Smooth muscle cell of the brain vasculature (primary cell): ENCODE results near the gene RALGAPA1.
"Not testable (repeated sequence)": the region's sequence is repeated elsewhere in the genome, so short reads cannot be mapped to it uniquely, and the experiment has no call there.

Experiments used
- DNase-seq: peaks from one replicate; pipeline ENCODE4 v3.0.0-alpha.2; 2012; ENCODE audit warnings: low read depth, low spot score

RALGAPA1 gene

DNA sequence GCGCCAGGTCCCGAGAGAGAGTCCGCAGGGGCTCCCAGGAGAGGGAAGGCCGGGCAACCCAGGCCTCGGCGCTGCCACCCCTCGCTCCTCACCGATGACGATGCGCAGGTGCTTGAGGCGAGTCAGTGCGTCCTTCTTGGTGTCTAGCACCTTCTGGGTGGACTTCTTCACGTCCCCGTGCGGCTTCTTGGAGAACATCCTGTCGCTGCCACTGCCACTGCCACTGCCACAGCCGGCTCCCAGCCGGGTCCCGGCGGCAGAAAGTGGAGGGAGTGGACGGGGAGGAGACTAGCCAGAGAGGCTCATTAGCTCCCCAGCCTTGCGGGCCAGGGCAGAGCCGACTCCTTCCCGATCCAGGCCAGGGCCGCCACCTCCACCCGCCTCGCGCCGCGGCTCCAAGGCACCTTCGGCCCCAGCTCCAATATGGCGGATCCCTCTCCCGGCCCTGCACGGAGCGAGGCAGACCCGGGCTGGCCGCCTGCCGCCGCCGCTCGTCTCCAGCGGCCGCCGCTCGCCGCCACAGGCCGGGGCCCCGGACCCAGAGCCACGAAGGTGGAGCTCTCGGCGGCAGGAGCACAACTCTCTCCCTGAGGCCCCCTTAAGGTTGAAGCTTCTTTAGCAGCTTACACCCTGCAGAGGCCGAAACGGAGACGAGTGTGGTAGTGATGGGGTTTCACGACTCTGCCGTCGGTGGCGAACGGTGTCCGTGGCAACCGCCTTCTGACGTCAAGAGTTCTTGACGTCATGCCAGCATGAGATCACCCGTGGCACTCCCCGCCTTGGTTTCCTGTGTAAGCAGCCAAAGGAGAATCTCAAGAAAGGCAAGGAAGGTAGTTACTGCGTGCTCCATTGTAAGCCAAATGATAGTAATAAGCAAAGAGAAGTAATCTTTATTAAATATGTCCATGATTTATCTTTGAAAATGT is at the start of gene RALGAPA1:
TSS of gene RALGAPA1 (minus strand) at position 658 of the 926 bp plus-strand sequence. CDS start at position 198, 460 bp downstream.
- DNase-seq = peak; percentile 93

DNA sequence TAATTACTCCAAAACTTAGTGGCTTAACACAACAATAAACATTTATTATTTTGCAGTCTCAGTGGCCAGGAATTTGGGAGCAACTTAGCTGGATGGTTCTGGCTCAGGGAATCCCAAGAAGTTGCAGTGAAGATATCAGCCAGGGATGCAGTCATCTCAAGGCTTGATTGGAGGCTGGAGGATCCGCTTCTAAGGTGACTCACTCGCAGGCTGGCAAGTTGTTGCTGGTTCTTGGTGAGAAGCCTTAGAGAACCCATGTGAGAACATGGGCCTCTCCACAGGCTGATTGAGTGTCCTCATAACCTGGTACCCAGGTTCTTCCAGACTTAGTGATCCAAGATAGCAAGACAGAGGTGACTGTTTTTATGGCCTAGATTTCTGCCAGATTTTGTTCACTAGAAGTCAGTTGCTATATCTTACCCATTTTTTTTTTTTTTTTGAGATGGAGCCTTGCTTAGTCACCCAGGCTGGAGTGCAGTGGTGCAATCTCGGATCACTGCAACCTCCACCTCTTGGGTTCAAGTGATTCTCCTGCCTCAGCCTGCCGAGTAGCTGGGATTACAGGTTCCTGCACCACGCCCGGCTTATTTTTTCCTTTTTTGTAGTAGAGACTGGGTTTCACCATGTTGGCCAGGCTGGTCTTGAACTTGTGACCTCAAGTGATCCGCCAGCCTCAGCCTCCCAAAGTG is 49.6 kb upstream of the RALGAPA1 start:
- DNase-seq = no peak

DNA sequence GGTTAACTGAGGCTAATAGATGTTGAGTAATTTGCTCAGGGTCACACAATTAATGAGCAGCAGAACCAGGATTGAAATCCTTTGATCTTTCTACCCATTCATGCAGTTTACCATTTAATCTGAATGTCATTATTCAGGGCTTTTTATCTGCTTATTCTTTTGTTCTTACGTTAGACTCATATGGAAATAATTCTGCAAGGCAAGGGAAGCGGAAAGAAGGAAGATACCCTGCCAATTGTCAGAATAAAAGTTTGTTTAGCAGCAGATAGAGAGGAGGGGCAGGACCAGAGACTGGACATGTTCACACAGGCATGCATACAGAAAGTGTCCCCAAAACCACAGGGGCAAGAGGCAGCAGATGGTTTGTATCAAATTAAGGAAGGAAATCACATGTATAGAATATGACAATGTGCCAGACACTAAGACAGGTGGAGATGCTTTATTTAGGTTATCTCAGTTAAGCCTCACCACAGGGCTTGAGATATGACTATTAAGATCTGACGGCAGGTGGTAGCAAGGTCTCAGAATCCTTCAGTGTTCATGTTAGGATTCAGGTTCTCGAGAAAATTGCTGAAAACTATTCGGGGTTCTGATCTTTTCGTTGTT is 46.9 kb upstream of the RALGAPA1 start:
- no peak for DNase-seq

DNA sequence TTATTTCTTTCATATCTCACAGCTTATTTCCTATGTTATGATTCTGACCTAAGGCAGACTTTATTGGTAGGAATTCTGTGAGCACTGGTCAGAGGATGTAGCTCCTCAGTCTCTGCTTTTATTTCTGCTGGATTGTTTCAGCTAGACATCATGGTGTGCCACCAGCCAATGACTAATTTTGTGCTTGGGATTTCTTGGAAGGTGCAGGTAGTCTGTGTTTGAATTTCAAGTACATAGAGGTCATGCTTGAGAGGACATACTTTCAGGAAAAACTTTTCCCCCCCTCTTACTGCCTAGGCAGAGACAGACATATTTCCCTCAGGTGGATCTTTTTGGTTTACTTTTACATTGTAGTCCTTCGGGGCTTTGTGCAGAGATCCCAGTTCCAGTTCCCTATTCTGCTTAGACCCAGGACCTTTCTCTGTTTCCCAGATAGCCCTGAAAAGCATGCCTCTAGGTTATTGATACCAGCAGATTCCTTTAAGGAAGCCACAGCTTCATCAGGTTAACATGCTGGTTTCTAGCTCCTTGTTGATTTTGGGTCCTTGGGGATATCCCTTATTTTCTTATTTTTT is 45.7 kb upstream of the RALGAPA1 start:
- DNase-seq = no peak

DNA sequence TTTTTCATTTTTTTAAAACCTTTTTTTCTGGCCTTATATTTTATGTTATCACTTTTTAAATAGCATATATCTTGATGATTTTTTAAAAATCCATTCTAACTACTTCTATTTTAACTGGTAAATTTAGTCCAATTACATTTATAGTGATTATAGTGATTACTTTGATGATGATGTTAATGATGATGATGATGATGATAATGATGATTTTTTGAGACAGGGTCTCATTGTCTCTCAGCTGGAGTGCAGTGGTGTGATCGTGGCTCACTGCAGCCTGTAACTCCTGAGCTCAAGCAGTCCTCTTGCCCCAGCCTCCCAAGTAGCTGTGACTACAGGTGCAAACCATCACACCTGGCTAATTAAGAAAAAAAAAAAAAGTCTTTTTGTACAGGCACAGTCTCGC is 44.1 kb upstream of the RALGAPA1 start:
- DNase-seq = no peak

DNA sequence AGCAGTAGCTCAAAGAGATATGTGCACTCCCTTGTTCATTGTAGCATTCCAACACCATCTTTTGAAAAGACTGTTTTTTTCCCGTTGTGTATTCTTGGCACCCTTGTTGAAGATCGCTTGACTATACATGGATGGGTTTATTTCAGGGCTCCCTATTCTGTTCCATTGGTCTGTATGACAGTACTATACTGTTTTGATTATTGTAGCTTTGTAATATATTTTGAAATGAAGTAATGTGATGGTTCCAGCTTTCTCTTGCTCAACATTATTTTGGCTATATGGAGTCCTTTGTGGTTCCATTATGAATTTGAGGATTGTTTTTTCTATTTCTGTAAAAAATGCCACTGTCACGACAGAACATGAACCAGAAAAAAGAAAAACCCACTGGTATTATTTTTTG is 42.7 kb upstream of the RALGAPA1 start:
- DNase-seq = no peak

DNA sequence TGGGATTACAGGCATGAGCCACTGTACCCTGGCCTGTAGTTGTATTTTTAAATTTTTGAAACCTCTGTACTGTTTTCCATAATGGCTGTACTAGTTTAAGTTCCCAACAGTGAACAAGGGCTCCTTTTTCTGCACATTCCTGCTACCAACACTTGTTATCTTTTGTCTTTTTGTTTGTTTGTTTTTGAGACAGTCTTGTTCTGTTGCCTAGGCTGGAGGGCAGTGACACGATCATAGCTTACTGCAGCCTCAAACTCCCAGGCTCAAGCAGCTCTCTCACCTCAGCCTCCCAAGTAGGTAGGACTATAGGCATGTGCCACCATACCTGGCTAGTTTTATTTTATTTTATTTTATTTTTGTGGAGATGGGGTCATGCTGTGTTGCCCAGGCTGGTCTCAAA is 40.0 kb upstream of the RALGAPA1 start:
- DNase-seq = no peak

DNA sequence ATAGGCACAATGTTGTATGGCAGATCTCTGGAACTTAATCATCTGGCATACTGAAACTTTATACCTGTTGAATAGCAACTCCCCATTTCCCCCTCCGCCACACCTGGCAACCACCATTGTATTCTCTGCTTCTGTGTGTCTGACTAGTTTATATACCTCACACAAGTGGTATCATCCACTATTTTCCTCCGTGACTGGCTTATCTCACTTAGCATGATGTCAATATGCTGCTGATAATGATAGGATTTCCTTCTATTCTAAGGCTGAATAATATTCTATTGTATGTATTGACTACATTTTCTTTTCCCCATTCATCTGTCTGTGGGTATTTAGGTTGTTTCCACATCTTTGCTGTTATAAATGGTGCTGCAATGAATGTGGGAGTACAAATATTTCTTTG is 38.5 kb upstream of the RALGAPA1 start:
- DNase-seq = no peak

DNA sequence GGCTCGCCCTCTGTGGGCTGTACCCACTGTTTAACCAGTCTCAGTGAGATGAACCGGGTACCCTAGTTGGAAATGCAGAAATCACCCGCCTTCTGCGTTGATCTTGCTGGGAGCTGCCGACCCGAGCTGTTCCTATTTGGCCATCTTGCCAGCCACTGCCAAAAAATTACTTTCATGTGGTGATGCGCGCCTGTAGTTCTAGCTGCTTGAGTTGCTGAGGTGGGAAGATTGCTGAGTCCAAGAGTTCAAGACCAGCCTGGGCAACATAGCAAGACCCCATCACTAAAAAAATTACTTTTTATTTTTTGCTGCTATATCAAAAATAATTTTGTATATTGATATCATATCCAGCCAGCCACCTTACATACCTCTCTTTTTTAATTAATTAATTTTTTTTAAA is 35.4 kb upstream of the RALGAPA1 start:
- no peak for DNase-seq

DNA sequence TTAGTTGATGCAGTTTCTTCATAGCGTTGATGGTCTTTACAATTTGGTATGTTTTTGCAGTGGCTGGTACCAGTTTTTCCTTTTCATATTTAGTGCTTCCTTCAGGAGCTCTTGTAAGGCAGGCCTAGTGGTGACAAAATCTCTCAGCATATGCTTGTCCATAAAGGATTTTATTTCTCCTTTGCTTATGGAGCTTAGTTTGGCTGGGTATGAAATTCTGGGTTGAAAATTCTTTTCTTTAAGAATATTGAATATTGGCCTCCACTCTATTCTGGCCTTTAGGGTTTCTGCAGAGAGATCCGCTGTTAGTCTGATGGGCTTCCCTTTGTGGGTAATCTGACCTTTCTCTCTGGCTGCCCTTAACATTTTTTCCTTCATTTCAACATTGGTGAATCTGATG is 33.1 kb upstream of the RALGAPA1 start:
- not testable (repeated sequence) for DNase-seq

DNA sequence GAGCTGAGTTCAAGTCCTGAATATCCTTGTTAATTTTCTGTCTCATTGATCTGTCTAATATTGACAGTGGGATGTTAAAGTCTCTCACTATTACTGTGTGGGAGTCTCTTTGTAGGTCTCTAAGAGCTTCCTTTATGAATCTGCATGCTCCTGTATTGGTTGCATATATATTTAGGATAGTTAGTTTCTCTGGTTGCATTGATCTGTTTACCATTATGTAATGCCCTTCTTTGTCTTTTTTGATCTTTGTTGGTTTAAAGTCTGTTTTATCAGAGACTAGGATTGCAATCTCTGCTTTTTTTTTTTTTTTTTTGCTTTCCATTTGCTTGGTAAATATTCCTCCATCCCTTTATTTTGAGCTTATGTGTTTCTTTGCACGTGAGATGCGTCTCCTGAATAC is 32.6 kb upstream of the RALGAPA1 start:
- DNase-seq = not testable (repeated sequence)

DNA sequence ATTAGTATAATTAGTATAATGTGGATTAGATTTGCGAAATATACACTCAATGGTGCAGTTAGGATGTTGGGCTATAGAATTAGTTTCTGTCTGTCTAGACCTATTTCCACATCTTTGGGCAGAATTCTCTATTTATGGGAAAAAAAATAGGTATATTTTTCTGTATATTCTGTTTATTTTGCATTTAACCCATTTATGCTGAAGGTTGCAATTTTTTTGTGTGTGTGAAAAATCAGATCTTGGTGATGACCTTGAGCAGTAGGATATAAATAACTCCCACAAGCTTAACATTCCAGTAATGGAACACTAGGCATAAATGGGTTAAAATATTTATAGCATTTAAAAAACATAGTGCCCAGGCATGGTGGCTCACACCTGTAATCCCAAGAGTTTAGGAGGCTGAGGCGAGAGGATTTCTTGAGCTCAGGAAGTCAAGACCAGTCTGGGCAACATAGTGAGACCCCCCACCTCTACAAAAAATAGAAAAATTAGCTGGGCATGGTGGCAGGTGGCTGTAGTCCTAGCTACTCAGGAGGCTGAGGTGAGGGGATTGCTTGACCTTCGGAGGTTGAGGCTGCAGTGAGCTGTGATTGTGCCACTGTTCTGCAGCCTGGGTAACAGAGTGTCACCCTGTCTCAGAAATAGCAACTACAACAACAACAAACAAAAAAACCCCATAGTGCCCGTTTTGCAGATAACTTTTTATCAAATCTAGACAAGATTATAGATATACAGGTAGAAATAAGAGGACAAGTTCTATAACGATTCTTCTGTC is 26.3 kb upstream of the RALGAPA1 start:
- no peak for DNase-seq

DNA sequence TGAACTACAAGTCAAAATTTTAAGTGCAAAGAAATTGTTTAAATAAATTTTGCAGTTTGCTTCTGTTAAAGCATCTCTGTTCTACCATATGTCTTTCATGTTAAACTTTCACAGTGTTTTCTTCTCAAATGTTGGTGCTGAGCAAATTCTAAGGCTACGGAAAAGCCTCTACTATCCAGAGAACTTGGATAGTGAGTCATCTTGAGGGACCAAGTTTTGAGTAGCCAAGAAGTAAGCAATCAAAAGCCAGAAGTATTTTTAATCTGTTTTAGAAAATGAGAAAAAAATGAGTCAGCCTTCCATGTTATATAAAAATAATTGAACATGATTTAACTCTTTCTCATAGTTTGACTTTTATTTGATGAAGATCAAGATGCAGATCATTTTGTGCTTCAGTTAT is 20.4 kb upstream of the RALGAPA1 start:
- no peak for DNase-seq

DNA sequence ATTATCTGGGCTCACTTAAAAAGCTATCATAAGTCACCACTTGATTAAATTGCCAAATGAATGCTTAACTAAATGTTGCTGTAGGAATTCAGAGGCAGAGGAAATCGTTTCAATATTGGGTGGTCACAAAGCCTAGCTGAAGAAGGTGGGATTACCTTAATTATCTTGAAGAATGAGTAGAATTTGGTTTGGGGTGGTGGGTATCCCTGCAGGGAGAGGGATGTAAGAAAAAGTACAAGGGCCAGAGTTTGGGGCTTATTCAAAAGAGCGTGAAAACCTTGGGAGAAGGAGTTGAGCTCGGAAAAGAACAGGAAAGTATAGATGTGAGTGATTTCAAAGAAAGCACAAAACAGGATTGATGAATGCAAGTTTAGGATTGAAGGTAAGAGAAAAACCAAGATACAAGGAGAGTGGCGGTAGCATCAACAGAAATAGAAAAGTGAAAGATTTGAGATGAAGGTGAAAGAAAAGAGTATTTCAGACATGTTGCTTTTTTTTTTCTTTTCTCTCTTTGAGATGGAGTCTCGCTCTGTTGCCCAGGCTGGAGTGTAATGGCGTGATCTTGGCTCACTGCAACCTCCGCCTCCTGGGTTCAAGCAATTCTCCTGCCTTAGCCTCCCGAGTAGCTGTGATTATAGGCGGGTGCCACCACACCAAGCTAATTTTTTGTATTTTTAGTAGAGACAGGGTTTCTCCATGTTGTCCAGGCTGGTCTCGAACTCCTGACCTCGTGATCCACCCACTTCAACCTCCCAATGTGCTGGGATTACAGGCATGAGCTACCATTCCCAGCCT is 18.8 kb upstream of the RALGAPA1 start:
- no peak for DNase-seq

DNA sequence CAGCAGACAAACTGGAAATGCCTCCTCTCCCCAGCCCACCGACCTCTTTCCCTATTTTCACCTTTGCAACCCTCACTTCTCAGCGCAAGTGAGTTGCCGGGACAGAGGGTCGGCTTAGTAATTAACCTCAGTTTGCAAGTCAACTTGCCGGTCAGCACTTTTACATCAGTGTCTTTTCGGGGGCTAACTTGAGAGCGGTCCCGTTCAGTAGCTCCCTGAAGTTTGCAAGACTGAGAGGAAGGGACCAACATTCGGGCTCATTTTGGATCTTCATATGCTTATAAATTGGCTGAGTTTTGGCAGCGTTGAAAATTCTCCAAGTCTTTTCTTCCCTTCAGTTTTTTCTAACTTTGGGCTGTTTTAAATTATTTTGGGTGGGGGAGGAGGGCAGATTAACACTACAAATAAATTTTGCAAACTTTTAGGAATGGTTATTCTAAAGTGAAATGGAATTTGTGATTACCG is 17.9 kb upstream of the RALGAPA1 start:
- no peak for DNase-seq

DNA sequence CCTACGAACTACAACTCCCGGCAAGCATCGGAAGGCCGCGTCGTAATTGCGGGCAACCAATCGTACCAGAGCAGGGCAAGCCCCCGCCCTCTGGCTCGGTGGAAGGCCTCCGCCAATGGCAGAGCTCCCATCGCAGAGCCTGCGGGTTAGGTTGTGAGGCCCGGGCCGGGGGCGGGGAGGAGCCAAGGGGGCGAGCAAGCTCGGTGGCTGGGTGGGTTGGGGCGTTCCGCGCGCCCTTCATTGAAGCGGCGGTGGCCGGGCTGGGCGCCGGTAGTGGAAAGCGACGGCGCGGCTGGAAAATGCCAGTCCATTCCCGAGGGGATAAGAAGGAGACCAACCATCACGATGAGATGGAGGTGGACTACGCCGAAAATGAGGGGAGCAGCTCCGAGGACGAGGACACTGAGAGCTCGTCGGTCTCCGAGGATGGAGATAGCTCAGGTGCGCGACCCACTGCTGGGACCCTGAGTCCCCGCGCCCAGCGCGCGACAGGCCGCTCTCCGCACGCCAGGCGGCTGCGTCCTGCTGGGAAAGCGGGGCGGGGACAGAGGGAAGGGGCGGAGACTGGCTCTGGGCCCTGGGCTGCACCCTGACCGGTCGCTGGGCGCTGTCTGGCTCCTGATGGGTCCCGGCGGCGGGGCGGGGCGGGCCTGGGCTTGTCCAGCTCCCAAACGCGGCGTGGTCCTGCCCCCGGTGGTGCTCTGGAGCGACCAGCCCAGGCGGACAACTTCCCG is 17.3 kb upstream of the RALGAPA1 start, which contains the start of gene BRMS1L:
TSS of gene BRMS1L (plus strand) at position 121 of the 734 bp plus-strand sequence. CDS start at position 300, 179 bp downstream.
- peak; percentile 97 for DNase-seq

DNA sequence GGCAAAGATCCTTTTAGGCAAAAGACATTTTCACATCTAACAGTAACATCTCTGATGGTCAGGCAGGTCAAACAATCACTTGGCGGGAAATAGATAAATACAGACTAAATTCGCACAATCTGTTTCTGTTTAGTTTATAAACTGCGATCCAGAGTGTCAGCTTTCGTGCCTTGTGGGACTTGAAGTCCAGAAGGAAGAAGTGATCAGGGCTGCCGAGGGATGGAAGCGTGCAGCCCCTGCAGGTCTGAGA is 16.8 kb upstream of the RALGAPA1 start:
- no peak for DNase-seq

DNA sequence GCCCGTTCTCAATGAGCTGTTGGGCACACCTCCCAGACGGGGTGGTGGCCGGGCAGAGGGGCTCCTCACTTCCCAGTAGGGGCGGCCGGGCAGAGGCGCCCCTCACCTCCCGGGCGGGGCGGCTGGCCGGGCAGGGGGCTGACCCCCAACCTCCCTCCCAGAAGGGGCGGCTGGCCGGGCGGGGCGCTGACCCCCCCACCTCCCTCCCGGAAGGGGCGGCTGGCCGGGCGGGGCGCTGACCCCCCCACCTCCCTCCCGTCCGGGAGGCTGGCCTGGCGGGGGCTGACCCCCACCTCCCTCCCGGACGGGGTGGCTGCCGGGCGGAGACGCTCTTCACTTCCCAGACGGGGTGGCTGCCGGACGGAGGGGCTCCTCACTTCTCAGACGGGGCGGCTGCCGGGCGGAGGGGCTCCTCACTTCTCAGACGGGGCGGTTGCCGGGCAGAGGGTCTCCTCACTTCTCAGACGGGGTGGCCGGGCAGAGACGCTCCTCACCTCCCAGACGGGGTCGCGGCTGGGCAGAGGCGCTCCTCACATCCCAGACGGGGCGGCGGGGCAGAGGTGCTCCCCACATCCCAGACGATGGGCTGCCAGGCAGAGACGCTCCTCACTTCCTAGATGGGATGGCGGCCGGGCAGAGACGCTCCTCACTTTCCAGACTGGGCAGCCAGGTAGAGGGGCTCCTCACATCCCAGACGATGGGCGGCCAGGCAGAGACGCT is 15.5 kb upstream of the RALGAPA1 start:
- not testable (repeated sequence) for DNase-seq

DNA sequence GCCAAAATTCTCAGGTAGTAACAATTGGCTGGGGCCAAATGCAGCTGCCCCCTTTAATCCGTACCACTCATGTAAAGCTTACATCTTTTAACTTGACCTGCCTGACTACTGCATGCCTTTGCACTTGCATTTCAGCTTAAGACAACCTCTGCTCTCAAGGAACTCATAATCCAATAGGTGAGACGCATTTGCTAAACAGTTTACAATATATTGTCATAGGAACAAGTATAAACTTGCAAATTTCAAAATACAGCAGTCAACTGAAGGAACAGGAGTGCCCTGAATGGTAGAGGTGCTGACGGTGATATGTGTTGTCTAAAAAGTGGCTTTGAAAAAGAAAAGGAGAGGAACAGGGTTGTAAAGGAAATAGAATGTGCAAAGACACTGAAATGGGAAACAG is 13.4 kb upstream of the RALGAPA1 start:
- no peak for DNase-seq
